ENCODE measurements around the gene GNG3.

GNG3 gene

GRCh38 chr11:62715150-62716130, 8.0 kb downstream of the GNG3 start:
- ChIA-PET POLR2A (interaction anchor here (0.6 kb wide), 2 partner anchors 12 to 72 kb away, joined by 3 read pairs; partner anchors contain the start of gene TMEM179B), CTCF (interaction anchor here (0.7 to 1.2 kb wide), 4 partner anchors 9 to 52 kb away, joined by 3 to 5 read pairs (median 3); partner anchors contain the start of genes HNRNPUL2 and TTC9C)
- TF ChIP-seq, protein P1, sequence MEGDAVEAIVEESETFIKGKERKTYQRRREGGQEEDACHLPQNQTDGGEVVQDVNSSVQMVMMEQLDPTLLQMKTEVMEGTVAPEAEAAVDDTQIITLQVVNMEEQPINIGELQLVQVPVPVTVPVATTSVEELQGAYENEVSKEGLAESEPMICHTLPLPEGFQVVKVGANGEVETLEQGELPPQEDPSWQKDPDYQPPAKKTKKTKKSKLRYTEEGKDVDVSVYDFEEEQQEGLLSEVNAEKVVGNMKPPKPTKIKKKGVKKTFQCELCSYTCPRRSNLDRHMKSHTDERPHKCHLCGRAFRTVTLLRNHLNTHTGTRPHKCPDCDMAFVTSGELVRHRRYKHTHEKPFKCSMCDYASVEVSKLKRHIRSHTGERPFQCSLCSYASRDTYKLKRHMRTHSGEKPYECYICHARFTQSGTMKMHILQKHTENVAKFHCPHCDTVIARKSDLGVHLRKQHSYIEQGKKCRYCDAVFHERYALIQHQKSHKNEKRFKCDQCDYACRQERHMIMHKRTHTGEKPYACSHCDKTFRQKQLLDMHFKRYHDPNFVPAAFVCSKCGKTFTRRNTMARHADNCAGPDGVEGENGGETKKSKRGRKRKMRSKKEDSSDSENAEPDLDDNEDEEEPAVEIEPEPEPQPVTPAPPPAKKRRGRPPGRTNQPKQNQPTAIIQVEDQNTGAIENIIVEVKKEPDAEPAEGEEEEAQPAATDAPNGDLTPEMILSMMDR (IDR thresholded peaks at IDR 0.05; ENCODE audit: control extremely low read depth, extremely low read depth, low read depth, missing control alignments) = no peak
- no peak for DNase-seq (ENCODE audit: extremely low spot score)

GRCh38 chr11:62716206-62716605, 8.7 kb downstream of the GNG3 start:
- ChIA-PET CTCF (interaction anchor here (0.7 to 1.2 kb wide), 4 partner anchors 10 to 53 kb away, joined by 3 to 5 read pairs (median 3); partner anchors contain the start of genes HNRNPUL2 and TTC9C), POLR2A (no interaction called here)
- DNase-seq (ENCODE audit: extremely low spot score) = no peak

GRCh38 chr11:62716816-62717215, 9.3 kb downstream of the GNG3 start:
- DNase-seq (ENCODE audit: extremely low spot score) = no peak
- CTCF ChIA-PET = interaction anchor here (0.8 to 1.2 kb wide), 4 partner anchors 11 to 54 kb away, joined by 3 to 4 read pairs (median 3); partner anchors contain the start of gene BSCL2
- TF ChIP-seq, protein P1 (IDR thresholded peaks at IDR 0.05; ENCODE audit: control extremely low read depth, extremely low read depth, low read depth, missing control alignments) = no peak
- POLR2A ChIA-PET = no interaction called here

More at GRCh38 chr11:62716206-62716605, 8.7 kb downstream of the GNG3 start:
- TF ChIP-seq, protein P1 (IDR thresholded peaks at IDR 0.05; ENCODE audit: control extremely low read depth, extremely low read depth, low read depth, missing control alignments) = no peak

DNA sequence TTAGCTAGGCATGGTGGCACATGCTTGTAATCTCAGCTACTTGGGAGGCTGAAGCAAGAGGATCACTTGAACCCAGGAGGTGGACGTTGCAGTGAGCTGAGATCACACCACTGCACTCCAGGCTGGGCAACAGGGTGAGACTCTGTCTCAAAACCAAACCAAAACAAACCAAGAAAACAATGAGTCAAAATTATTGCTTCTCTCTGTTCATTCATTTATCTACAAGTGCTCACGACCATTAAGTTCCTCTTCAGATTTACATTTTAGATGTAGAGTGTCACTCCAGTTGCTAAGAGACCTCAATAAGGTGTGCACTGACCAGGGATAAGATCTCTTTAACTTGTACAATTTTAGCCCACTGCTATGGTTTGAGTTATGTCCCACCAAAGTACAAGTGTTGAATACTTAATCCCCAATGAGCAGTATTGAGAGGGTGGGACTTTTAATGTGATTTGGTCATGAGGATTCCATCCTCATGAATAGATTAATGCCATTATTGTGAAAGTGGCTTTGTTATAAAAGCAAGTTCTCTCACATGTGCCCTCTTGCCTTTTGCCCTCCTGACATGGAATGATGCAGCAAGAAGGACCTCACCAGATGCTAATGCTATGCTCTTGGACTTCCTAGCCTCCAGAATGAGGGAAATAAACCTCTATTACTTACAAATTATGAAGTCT, 12.0 kb downstream of the GNG3 start:
- no peak for DNase-seq (ENCODE audit: extremely low spot score)
- TF ChIP-seq, protein P1 (IDR thresholded peaks at IDR 0.05; ENCODE audit: control extremely low read depth, extremely low read depth, low read depth, missing control alignments) = no peak
- POLR2A ChIA-PET = interaction anchor here (0.9 kb wide), 1 partner anchor 55 kb away, joined by 3 read pairs; the partner anchor contains the start of genes C11orf98 and CSKMT
- CTCF ChIA-PET = interaction anchor here (1.1 kb wide), 1 partner anchor 39 kb away, joined by 3 read pairs; no protein-coding TSS in a partner anchor

- TF ChIP-seq, protein P1 (IDR thresholded peaks at IDR 0.05; ENCODE audit: control extremely low read depth, extremely low read depth, low read depth, missing control alignments) = no peak
- DNase-seq (ENCODE audit: extremely low spot score) = no peak
- POLR2A ChIA-PET = no interaction called here
- CTCF ChIA-PET = no interaction called here
Measured at GRCh38 chr11:62721994-62722393, 14.5 kb downstream of the GNG3 start.

GRCh38 chr11:62724171-62724570, 16.7 kb downstream of the GNG3 start:
- CTCF ChIA-PET = interaction anchor here (1.4 to 2.4 kb wide), 3 partner anchors 11 to 30 kb away, joined by 3 to 10 read pairs (median 6); partner anchors contain the start of gene ZBTB3
- POLR2A ChIA-PET = interaction anchor here (1.3 kb wide), 1 partner anchor 131 kb away, joined by 4 read pairs; no protein-coding TSS in a partner anchor
- no peak for DNase-seq (ENCODE audit: extremely low spot score)
- TF ChIP-seq, protein P1 (IDR thresholded peaks at IDR 0.05; ENCODE audit: control extremely low read depth, extremely low read depth, low read depth, missing control alignments) = no peak
